ENCODE results near the gene CERCAM.

The CERCAM gene

GRCh38 chr9:128392302-128393144 lies 28.1 kb upstream of the CERCAM start:
- in situ Hi-C loops (cut with MboI; ENCODE audit: low sequenced_read_pairs) = no loop called here

GRCh38 chr9:128393145-128393775 lies 27.4 kb upstream of the CERCAM start:
- in situ Hi-C loops (cut with MboI; ENCODE audit: low sequenced_read_pairs) = no loop called here

GRCh38 chr9:128393970-128394369 lies 26.7 kb upstream of the CERCAM start:
- in situ Hi-C loops (cut with MboI; ENCODE audit: low sequenced_read_pairs) = no loop called here

- in situ Hi-C loops (cut with MboI; ENCODE audit: low sequenced_read_pairs) = no loop called here
These were observed 26.1 kb upstream of the CERCAM start for GRCh38 chr9:128394379-128395168.

GRCh38 chr9:128396970-128397613 lies 23.6 kb upstream of the CERCAM start:
- in situ Hi-C loops (cut with MboI; ENCODE audit: low sequenced_read_pairs) = no loop called here

GRCh38 chr9:128397831-128398230 lies 22.8 kb upstream of the CERCAM start:
- in situ Hi-C loops (cut with MboI; ENCODE audit: low sequenced_read_pairs) = no loop called here

- in situ Hi-C loops (cut with MboI; ENCODE audit: low sequenced_read_pairs) = no loop called here
These were observed 20.8 kb upstream of the CERCAM start for GRCh38 chr9:128399861-128400260.

GRCh38 chr9:128404560-128404959 lies 16.1 kb upstream of the CERCAM start:
- in situ Hi-C loops (cut with MboI; ENCODE audit: low sequenced_read_pairs) = no loop called here

- in situ Hi-C loops (cut with MboI; ENCODE audit: low sequenced_read_pairs) = no loop called here
These were observed 15.4 kb upstream of the CERCAM start for GRCh38 chr9:128405077-128405779.

- in situ Hi-C loops (cut with MboI; ENCODE audit: low sequenced_read_pairs) = no loop called here
These were observed 14.9 kb upstream of the CERCAM start for GRCh38 chr9:128405780-128406171.

- in situ Hi-C loops (cut with MboI; ENCODE audit: low sequenced_read_pairs) = no loop called here
These were observed 13.7 kb upstream of the CERCAM start for GRCh38 chr9:128406848-128407391.

GRCh38 chr9:128408963-128409431 lies 11.7 kb upstream of the CERCAM start:
- in situ Hi-C loops (cut with MboI; ENCODE audit: low sequenced_read_pairs) = no loop called here

- in situ Hi-C loops (cut with MboI; ENCODE audit: low sequenced_read_pairs) = no loop called here
These were observed 11.2 kb upstream of the CERCAM start for GRCh38 chr9:128409450-128409849.

- in situ Hi-C loops (cut with MboI; ENCODE audit: low sequenced_read_pairs) = loop anchor here (5.0 kb wide), 1 partner anchor 113 kb away; no protein-coding TSS in a partner anchor
These were observed 10.7 kb upstream of the CERCAM start for GRCh38 chr9:128409978-128410377.

- in situ Hi-C loops (cut with MboI; ENCODE audit: low sequenced_read_pairs) = loop anchor here (5.0 kb wide), 1 partner anchor 114 kb away; no protein-coding TSS in a partner anchor
These were observed 9.1 kb upstream of the CERCAM start for GRCh38 chr9:128411364-128412119.

- in situ Hi-C loops (cut with MboI; ENCODE audit: low sequenced_read_pairs) = loop anchor here (5.0 kb wide), 1 partner anchor 115 kb away; no protein-coding TSS in a partner anchor
These were observed 8.4 kb upstream of the CERCAM start for GRCh38 chr9:128412120-128412790.

GRCh38 chr9:128413728-128414127 lies 6.9 kb upstream of the CERCAM start:
- in situ Hi-C loops (cut with MboI; ENCODE audit: low sequenced_read_pairs) = loop anchor here (5.0 kb wide), 1 partner anchor 116 kb away; no protein-coding TSS in a partner anchor

- in situ Hi-C loops (cut with MboI; ENCODE audit: low sequenced_read_pairs) = loop anchor here (5.0 kb wide), 1 partner anchor 117 kb away; no protein-coding TSS in a partner anchor
These were observed 6.2 kb upstream of the CERCAM start for GRCh38 chr9:128414461-128414860.

All from HL-60/S4 treated with phorbol 12-myristate 13-acetate at 8.2 ng/mL for 4 days and 3 days (cell line).